SK-N-SH (cell line): ENCODE measurements around the gene RPL29. TPM values are rescaled to one million over a fixed set of nuclear protein-coding genes. Genes with fewer than 3 reads are reported as not detected.
A peak's percentile ranks its signal among the peaks of the same experiment; 100 is the strongest.

ENCODE experiments used
- CTCF ChIA-PET: fragments of 300-600, 350-600 bp; formaldehyde crosslinking; extraction: SDS; loops from one replicate; lab custom pipeline; 2021; lab: Yijun Ruan, JAX
- POLR2A ChIA-PET: fragments of 350-600 bp; sonication (Branson Sonifier 250); formaldehyde crosslinking; extraction: SDS; loops from one replicate; lab custom pipeline; 2020; ENCODE audit warnings: antibody characterized with exemption, inconsistent platforms; lab: Yijun Ruan, JAX
- DNase-seq: peaks from one replicate; pipeline ENCODE4 v3.0.0; 2012
- H2AFZ ChIP-seq: fragments of 200-600 bp; sonication (generic); 2 replicates; pipeline ENCODE4 v1.8.1; 2016; ENCODE audit warnings: antibody characterized with exemption, mild to moderate bottlenecking, low read depth
- H3F3A ChIP-seq: fragments of 200-600 bp; sonication (generic); replicated peaks from 2 replicates; pipeline ENCODE3; 2016; ENCODE audit warnings: antibody characterized with exemption, mild to moderate bottlenecking; ENCODE audit not compliant: insufficient read depth
- H3K27ac ChIP-seq, 2 experiments: fragments of 200-500 bp in 1 of 2; fragments of 200-600 bp in 1 of 2; sonication (Bioruptor generic) in 1 of 2; sonication (generic), shearing (Covaris generic) in 1 of 2; 2 replicates each; pipeline versions ENCODE4 v1.5.1 to v1.6.1; 2014 to 2016; ENCODE audit warnings: low read depth in 2 of 2, inconsistent platforms in 1 of 2, low read length in 1 of 2, mild to moderate bottlenecking in 1 of 2, mixed read lengths in 1 of 2
- H3K27me3 ChIP-seq: fragments of 200-600 bp; sonication (generic), shearing (Covaris generic); 2 replicates; pipeline ENCODE4 v1.6.1; 2016; ENCODE audit warnings: mixed run types; ENCODE audit not compliant: insufficient read depth
- H3K36me3 ChIP-seq, 2 experiments: fragments of 200-500 bp in 1 of 2; fragments of 200-600 bp in 1 of 2; sonication (Bioruptor generic) in 1 of 2; sonication (generic) in 1 of 2; replicated peaks in 1 of 2; 2 replicates each; pipeline versions ENCODE3 to v1.5.1; 2014 to 2016; ENCODE audit warnings: low read length in 1 of 2, mild to moderate bottlenecking in 1 of 2; ENCODE audit not compliant: insufficient read depth in 2 of 2, control insufficient read depth in 1 of 2
- H3K4me1 ChIP-seq, 2 experiments: fragments of 200-500 bp in 1 of 2; fragments of 200-600 bp in 1 of 2; sonication (Bioruptor generic) in 1 of 2; sonication (generic), shearing (Covaris generic) in 1 of 2; 2 replicates each; pipeline versions ENCODE4 v1.5.1 to v1.6.1; 2014 to 2016; ENCODE audit warnings: low read depth in 1 of 2, low read length in 1 of 2, mixed run types in 1 of 2; ENCODE audit not compliant: insufficient read depth in 2 of 2, control insufficient read depth in 1 of 2
- H3K4me2 ChIP-seq: fragments of 200-600 bp; sonication (generic), shearing (Covaris generic); 2 replicates; pipeline ENCODE4 v1.6.1; 2017; ENCODE audit warnings: mixed run types
- H3K4me3 ChIP-seq, 2 experiments: fragments of 200-500 bp in 1 of 2; fragments of 200-600 bp in 1 of 2; sonication (Bioruptor generic) in 1 of 2; sonication (generic), shearing (Covaris generic) in 1 of 2; 2 replicates each; pipeline versions ENCODE4 v1.5.1 to v1.8.1; 2014 to 2016; ENCODE audit warnings: low read depth in 2 of 2, inconsistent platforms in 1 of 2, low read length in 1 of 2, mild to moderate bottlenecking in 1 of 2, mixed read lengths in 1 of 2, moderate library complexity in 1 of 2
- H3K79me2 ChIP-seq: fragments of 200-600 bp; sonication (generic); 2 replicates; pipeline ENCODE4 v1.8.1; 2017; ENCODE audit warnings: mild to moderate bottlenecking; ENCODE audit not compliant: insufficient read depth
- H3K9ac ChIP-seq: fragments of 200-600 bp; sonication (generic); 2 replicates; pipeline ENCODE4 v1.6.1; 2017; ENCODE audit warnings: mixed run types
- H3K9me2 ChIP-seq: fragments of 200-600 bp; sonication (generic); 2 replicates; pipeline ENCODE4 v1.6.1; 2017; ENCODE audit warnings: mixed run types
- H3K9me3 ChIP-seq: fragments of 200-600 bp; sonication (generic); 2 replicates; pipeline ENCODE4 v1.6.1; 2017; ENCODE audit warnings: mixed run types, mild to moderate bottlenecking, moderate library complexity
- H4K20me1 ChIP-seq: fragments of 200-600 bp; sonication (generic); 2 replicates; pipeline ENCODE4 v1.6.1; 2017; ENCODE audit warnings: mild to moderate bottlenecking, mixed run types; ENCODE audit not compliant: insufficient read depth
- CHD2 ChIP-seq: fragments of 150-350 bp; IDR thresholded peaks from 2 replicates; pipeline ENCODE4 v1.6.1; 2018; ENCODE audit warnings: low read length; ENCODE audit not compliant: partially characterized antibody
- EP300 ChIP-seq, 2 experiments: IDR thresholded peaks; 2 replicates each; pipeline versions ENCODE4 v1.4.0 to v1.6.1; 2012; ENCODE audit warnings: borderline replicate concordance in 1 of 2, low read depth in 1 of 2, low read length in 1 of 2
- EZH2phosphoT487 ChIP-seq: fragments of 200-600 bp; sonication (generic); IDR thresholded peaks from 2 replicates; pipeline ENCODE4 v1.6.1; 2017; ENCODE audit warnings: low read depth, mixed run types, mild to moderate bottlenecking, antibody characterized with exemption, moderate library complexity, borderline replicate concordance
- FOSL2 ChIP-seq: IDR thresholded peaks from 2 replicates; pipeline ENCODE4 v1.4.0; 2012; ENCODE audit warnings: low read depth, mild to moderate bottlenecking, moderate library complexity, borderline replicate concordance
- FOXJ3 ChIP-seq: sonication (generic); formaldehyde crosslinking; IDR thresholded peaks from 2 replicates; pipeline ENCODE4 v1.5.1; 2020; ENCODE audit warnings: mild to moderate bottlenecking, missing genetic modification reagents
- FOXM1 ChIP-seq: IDR thresholded peaks from 2 replicates; pipeline ENCODE4 v1.4.0; 2012; ENCODE audit warnings: low read depth, mild to moderate bottlenecking
- GATA2 ChIP-seq: sonication (generic); formaldehyde crosslinking; IDR thresholded peaks from 2 replicates; pipeline ENCODE4 v1.5.0; 2020; ENCODE audit warnings: mild to moderate bottlenecking, missing genetic modification reagents
- JUND ChIP-seq: IDR thresholded peaks from 2 replicates; pipeline ENCODE4 v1.4.0; 2012
- MEF2A ChIP-seq: IDR thresholded peaks from 2 replicates; pipeline ENCODE4 v1.4.0; 2012; ENCODE audit warnings: low read depth, borderline replicate concordance
- POLR2AphosphoS5 ChIP-seq: IDR thresholded peaks from 2 replicates; pipeline ENCODE4 v1.6.1; 2012; ENCODE audit warnings: low read depth, low read length
- RAD21 ChIP-seq: IDR thresholded peaks from 2 replicates; pipeline ENCODE4 v1.6.1; 2012; ENCODE audit warnings: mild to moderate bottlenecking, low read length
- RCOR1 ChIP-seq: fragments of 150-350 bp; IDR thresholded peaks from 2 replicates; pipeline ENCODE4 v1.6.1; 2017; ENCODE audit warnings: antibody characterized with exemption, low read length
- RFX5 ChIP-seq: IDR thresholded peaks from 2 replicates; pipeline ENCODE4 v1.6.1; 2012; ENCODE audit warnings: mild to moderate bottlenecking, improper control_type of control experiment, low read length
- SIN3A ChIP-seq: IDR thresholded peaks from 2 replicates; pipeline ENCODE4 v1.6.1; 2012; ENCODE audit warnings: low read depth, mild to moderate bottlenecking, low read length, moderate library complexity, borderline replicate concordance
- SMC3 ChIP-seq: IDR thresholded peaks from 2 replicates; pipeline ENCODE4 v1.6.1; 2012; ENCODE audit warnings: low read depth, low read length, improper control_type of control experiment
- TCF12 ChIP-seq: IDR thresholded peaks from 2 replicates; pipeline ENCODE4 v1.4.0; 2012
- whole genome bisulfite sequencing: methylation state at CpG from one replicate; pipeline ENCODE4 v1.1.6; 2017; ENCODE audit warnings: low lambda C conversion rate; 5-methylcytosine and 5-hydroxymethylcytosine counted together
- polyA plus RNA-seq, 3 experiments: library from polyadenylated mRNA; depleted of rRNA; stranded (reverse); fragments of >200 nt; gene quantifications; 2 replicates each; pipeline ENCODE4 v1.2.3, GENCODE V29; 2012
- TF ChIP-seq, protein P1 (sequence below): IDR thresholded peaks from 2 replicates; pipeline ENCODE4 v1.4.0; 2012; ENCODE audit warnings: low read depth
- TF ChIP-seq, protein P2 (sequence below): IDR thresholded peaks from 2 replicates; pipeline ENCODE4 v1.6.1; 2012; ENCODE audit warnings: mild to moderate bottlenecking, low read depth, low read length, moderate library complexity

Gene RPL29
- polyA plus RNA-seq, 1 of the 3 experiments (the other 2 are of a cell fraction) = 3,173 TPM

DNA sequence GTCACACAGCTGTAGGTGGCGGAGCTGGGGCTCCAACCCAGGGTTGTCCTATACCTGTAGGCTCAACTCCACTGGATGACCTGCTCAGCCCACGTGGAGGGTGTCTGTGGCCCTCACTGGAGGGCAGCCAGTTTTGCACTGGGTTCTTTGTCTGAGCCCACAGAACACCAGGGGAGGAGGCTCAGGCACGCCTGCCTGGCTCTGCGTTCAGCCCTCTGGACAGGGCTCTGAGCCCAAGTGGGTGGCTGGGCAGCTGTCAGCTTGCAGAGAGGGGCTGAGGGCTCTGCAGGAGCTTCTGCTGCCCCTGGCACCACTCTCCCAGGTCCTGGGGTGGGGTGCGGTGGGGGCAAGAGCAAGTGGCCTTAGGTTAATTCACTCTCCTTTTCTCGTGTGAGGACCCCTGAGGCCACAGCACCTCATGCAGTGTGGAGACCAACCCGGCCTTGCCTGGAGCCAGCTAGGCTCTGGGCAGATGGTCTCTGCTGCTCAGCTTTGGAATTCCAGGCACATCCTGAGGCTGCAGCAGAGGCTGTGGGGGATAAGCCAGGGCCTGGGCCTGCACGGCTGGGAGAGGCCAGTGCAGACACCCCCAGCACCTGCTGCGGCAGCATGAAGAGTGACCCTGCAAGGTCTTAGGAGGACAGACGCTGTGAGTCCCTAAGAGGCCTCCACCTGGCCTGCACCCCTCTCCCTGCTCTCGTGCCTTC is 37.2 kb upstream of the RPL29 start (continued):
- TF ChIP-seq, protein P1, sequence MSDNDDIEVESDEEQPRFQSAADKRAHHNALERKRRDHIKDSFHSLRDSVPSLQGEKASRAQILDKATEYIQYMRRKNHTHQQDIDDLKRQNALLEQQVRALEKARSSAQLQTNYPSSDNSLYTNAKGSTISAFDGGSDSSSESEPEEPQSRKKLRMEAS = no peak
- TF ChIP-seq RFX5 (no peak), GATA2 (no peak; the same call in 1 of the 2 replicates), JUND (no peak)
- TF ChIP-seq, all 33 proteins: peak for 3

DNA sequence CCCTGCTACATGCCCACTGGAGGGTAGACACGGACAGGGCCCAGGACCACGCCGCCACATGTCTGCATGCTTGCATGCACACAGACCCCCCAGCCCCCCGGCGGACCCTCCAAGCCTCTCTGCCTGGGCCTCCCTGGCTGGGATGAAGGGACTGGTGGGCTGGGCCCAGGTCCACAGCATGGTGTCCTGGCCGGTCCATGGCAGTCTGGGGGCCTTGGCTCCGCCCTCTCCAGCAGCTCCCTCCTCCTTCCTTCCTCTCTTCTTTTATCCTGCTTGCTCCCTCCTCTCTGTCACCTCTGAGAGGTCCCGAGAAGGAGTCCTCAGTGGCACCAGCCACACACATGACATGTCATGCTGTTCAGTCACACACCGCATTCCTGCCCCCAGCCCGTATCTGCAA is 36.2 kb upstream of the RPL29 start:
- Histone ChIP-seq H3F3A (no peaks in the 10 kb centered on the region), H4K20me1 (no peaks in the 10 kb centered on the region), H3K79me2 (no peaks in the 10 kb centered on the region), H3K4me2 (no peak overlapping the region), H3K36me3 (no peaks in the 10 kb centered on the region), H3K27me3 (no peaks in the 10 kb centered on the region), H2AFZ (no peak overlapping the region), H3K27ac (peak overlapping the region in 1 of 2 experiments; percentile 100; a peak in 2 of 4 replicates)
- POLR2A ChIA-PET = interaction anchor here (1.0 to 9.4 kb wide), 12 partner anchors 7 to 209 kb away, joined by 3 to 218 read pairs (median 7); partner anchors contain the start of genes DUSP7 and RPL29
- CTCF ChIA-PET = interaction anchor here (0.7 to 9.8 kb wide), 12 partner anchors 10 to 111 kb away, joined by 3 to 205 read pairs (median 4); partner anchors contain the start of gene DUSP7
- TF ChIP-seq GATA2 (no peak), FOSL2 (no peak), POLR2AphosphoS5 (no peak), FOXJ3 (CRISPR knock-in tag) (no peak), FOXM1 (no peak), SMC3 (no peak), CHD2 (no peak)
- TF ChIP-seq, protein P1 = no peak
- TF ChIP-seq, all 33 proteins: peak for 0
- Histone ChIP-seq H3K9me3 (no peaks in the 10 kb centered on the region), H3K9me2 (no peaks in the 10 kb centered on the region), H3K4me1 (peaks cover 0 to 87% of the 10 kb centered on the region in 2 experiments; a peak in 2 of 4 replicates), H3K9ac (no peak overlapping the region), H3K4me3 (no peak overlapping the region)
- 93% methylated on average over 5 of the region's 10 CpGs for WGBS
- no peak for DNase-seq

DNA sequence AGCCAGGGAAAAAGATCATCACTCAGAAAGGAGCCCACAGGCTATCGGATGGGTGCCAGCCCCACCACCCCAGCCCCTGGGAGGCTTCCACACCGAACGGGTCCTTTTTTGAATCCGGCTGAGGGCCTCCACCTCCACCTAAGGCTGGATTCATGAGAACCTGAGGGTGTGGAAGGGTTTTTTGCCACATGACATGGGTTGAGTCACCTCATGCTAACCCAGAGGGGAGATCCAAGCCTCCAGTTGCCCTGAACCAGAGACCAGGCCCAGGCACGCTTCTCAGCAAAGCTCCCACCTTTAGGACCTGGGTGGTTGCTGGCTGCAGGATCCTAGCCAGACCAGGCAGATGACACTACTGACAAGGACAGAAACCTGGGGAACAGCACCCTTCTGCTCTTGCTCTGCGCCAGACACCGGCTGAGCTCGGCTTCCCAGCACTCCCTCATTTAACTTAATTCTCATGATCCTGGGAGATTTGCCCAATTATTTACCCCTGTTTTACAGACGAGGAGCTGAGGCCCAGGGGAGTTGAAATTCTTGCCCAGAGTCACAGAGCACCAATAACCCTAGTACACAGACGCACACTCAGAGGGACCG is 35.1 kb upstream of the RPL29 start:
- H3K4me2 ChIP-seq = no peak overlapping the region
- peak; percentile 81 for DNase-seq
- H3K4me1 ChIP-seq = peaks cover 0 to 83% of the 10 kb centered on the region in 2 experiments; a peak in 2 of 4 replicates
- H3K27ac ChIP-seq = peak overlapping the region in 1 of 2 experiments; percentile 100; a peak in 2 of 4 replicates
- H3K9me2 ChIP-seq = no peaks in the 10 kb centered on the region
- no peaks in the 10 kb centered on the region for H3F3A ChIP-seq
- no peak overlapping the region for H3K9ac ChIP-seq
- no peak overlapping the region for H3K4me3 ChIP-seq
- H4K20me1 ChIP-seq = no peaks in the 10 kb centered on the region
- WGBS = 83% methylated on average over 7 of the region's 11 CpGs
- H3K79me2 ChIP-seq = no peaks in the 10 kb centered on the region
- ChIA-PET POLR2A (interaction anchor here (0.9 to 9.4 kb wide), 17 partner anchors 8 to 210 kb away, joined by 3 to 218 read pairs (median 4); partner anchors contain the start of genes DUSP7 and RPL29), CTCF (interaction anchor here (0.8 to 9.8 kb wide), 12 partner anchors 11 to 189 kb away, joined by 3 to 205 read pairs (median 6); partner anchors contain the start of gene DUSP7)
- no peaks in the 10 kb centered on the region for H3K36me3 ChIP-seq
- H2AFZ ChIP-seq = no peak overlapping the region
- H3K27me3 ChIP-seq = no peaks in the 10 kb centered on the region
- TF ChIP-seq RAD21 (peak; percentile 44), EZH2phosphoT487 (no peak), MEF2A (no peak), POLR2AphosphoS5 (no peak), FOSL2 (no peak), RCOR1 (peak; percentile 89), EP300 (IDR thresholded peaks at IDR 0.05; ENCODE audit: borderline replicate concordance in 1 of 2, low read depth in 1 of 2, low read length in 1 of 2) (peak in 1 of 2 experiments; percentile 99; a peak in 2 of 4 replicates), TCF12 (peak; percentile 19; the same call in 1 of the 2 replicates), CHD2 (peak; percentile 74), GATA2 (peak; percentile 90), FOXM1 (no peak), SIN3A (no peak), FOXJ3 (CRISPR knock-in tag) (peak; percentile 71), SMC3 (peak; percentile 20; the same call in 1 of the 2 replicates)
- TF ChIP-seq, protein P2, sequence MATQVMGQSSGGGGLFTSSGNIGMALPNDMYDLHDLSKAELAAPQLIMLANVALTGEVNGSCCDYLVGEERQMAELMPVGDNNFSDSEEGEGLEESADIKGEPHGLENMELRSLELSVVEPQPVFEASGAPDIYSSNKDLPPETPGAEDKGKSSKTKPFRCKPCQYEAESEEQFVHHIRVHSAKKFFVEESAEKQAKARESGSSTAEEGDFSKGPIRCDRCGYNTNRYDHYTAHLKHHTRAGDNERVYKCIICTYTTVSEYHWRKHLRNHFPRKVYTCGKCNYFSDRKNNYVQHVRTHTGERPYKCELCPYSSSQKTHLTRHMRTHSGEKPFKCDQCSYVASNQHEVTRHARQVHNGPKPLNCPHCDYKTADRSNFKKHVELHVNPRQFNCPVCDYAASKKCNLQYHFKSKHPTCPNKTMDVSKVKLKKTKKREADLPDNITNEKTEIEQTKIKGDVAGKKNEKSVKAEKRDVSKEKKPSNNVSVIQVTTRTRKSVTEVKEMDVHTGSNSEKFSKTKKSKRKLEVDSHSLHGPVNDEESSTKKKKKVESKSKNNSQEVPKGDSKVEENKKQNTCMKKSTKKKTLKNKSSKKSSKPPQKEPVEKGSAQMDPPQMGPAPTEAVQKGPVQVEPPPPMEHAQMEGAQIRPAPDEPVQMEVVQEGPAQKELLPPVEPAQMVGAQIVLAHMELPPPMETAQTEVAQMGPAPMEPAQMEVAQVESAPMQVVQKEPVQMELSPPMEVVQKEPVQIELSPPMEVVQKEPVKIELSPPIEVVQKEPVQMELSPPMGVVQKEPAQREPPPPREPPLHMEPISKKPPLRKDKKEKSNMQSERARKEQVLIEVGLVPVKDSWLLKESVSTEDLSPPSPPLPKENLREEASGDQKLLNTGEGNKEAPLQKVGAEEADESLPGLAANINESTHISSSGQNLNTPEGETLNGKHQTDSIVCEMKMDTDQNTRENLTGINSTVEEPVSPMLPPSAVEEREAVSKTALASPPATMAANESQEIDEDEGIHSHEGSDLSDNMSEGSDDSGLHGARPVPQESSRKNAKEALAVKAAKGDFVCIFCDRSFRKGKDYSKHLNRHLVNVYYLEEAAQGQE = no peak
- no peaks in the 10 kb centered on the region for H3K9me3 ChIP-seq
